Mucosa of rectum (tissue), 2 donors: ENCODE results near the gene TCTN2.
A peak's percentile ranks its signal among the peaks of the same experiment; 100 is the strongest.

ENCODE experiments used
- H3K27ac ChIP-seq, 2 donors: one replicate each; pipeline ENCODE4 v1.7.0; 2013; ENCODE audit warnings: inconsistent platforms in 2 of 2, low read depth in 2 of 2, low read length in 2 of 2
- H3K27me3 ChIP-seq, 2 donors: one replicate each; pipeline ENCODE4 v1.7.0; 2013; ENCODE audit warnings: low read length in 2 of 2; ENCODE audit not compliant: control insufficient read depth in 2 of 2, insufficient read depth in 2 of 2
- H3K36me3 ChIP-seq, 2 donors: one replicate each; pipeline ENCODE4 v1.7.0; 2013; ENCODE audit warnings: low read length in 2 of 2; ENCODE audit not compliant: control insufficient read depth in 2 of 2, insufficient read depth in 2 of 2
- H3K4me1 ChIP-seq, 2 donors: one replicate each; pipeline ENCODE4 v1.7.0; 2013; ENCODE audit warnings: low read length in 2 of 2, mild to moderate bottlenecking in 1 of 2; ENCODE audit not compliant: control insufficient read depth in 2 of 2, insufficient read depth in 2 of 2
- H3K4me3 ChIP-seq, 2 donors: one replicate each; pipeline ENCODE4 v1.7.0; 2013; ENCODE audit warnings: low read length in 2 of 2
- H3K9ac ChIP-seq, 2 donors: one replicate each; pipeline ENCODE4 v1.7.0; 2013; ENCODE audit warnings: low read length in 2 of 2, low read depth in 1 of 2, mild to moderate bottlenecking in 1 of 2
- H3K9me3 ChIP-seq, 2 donors: one replicate each; pipeline ENCODE4 v1.7.0; 2013; ENCODE audit warnings: low read length in 2 of 2; ENCODE audit not compliant: control insufficient read depth in 2 of 2
- donor health status: healthy.
- donor health status: Normal muscosa, but diverticular disease.

Gene TCTN2

GRCh38 chr12:123670882-123671728 is at the start of gene TCTN2:
TCTN2 (plus strand) TSS chr12:123671113; CDS start chr12:123671241, 128 bp downstream.
- H3K27ac ChIP-seq: peak within 1 kb of the TSS in 1 of 2 donors; percentile 17
- peak within 1 kb of the TSS; percentile 74 to 79 for H3K9ac ChIP-seq

GRCh38 chr12:123621619-123622530 is 49.0 kb upstream of the TCTN2 start:
- no peak overlapping the region for H3K4me3 ChIP-seq
- no peaks in the 10 kb centered on the region for H3K9me3 ChIP-seq
- no peak overlapping the region for H3K9ac ChIP-seq
- no peak overlapping the region for H3K27ac ChIP-seq
- H3K36me3 ChIP-seq: peaks cover 59 to 73% of the 10 kb centered on the region in 2 donors
- no peaks in the 10 kb centered on the region for H3K4me1 ChIP-seq
- H3K27me3 ChIP-seq: no peaks in the 10 kb centered on the region

More at GRCh38 chr12:123670882-123671728, at the start of gene TCTN2:
- Histone ChIP-seq H3K4me3 (peak within 1 kb of the TSS; percentile 93 to 94), H3K27me3 (no peaks in the 10 kb centered on the region), H3K9me3 (no peaks in the 10 kb centered on the region), H3K36me3 (peaks cover 4 to 7% of the 10 kb centered on the region in 2 donors), H3K4me1 (peaks cover 6 to 10% of the 10 kb centered on the region in 2 donors)

- peak within 1 kb of the TSS; percentile 83 to 95 for H3K9ac ChIP-seq
- peaks cover 19 to 24% of the 10 kb centered on the region in 2 donors for H3K36me3 ChIP-seq
- H3K4me3 ChIP-seq: peak within 1 kb of the TSS; percentile 98 to 99
- no peaks in the 10 kb centered on the region for H3K27me3 ChIP-seq
- H3K9me3 ChIP-seq: no peaks in the 10 kb centered on the region
- H3K27ac ChIP-seq: peak within 1 kb of the TSS; percentile 66 to 67
- peaks cover 14 to 17% of the 10 kb centered on the region in 2 donors for H3K4me1 ChIP-seq
Measured at GRCh38 chr12:123633379-123634141, 37.4 kb upstream of the TCTN2 start, which contains the start of the genes EIF2B1 and GTF2H3. EIF2B1 (minus strand) TSS chr12:123633686; CDS start chr12:123633557, 129 bp downstream. GTF2H3 (plus strand) TSS chr12:123633829; CDS start chr12:123633860, 31 bp downstream.

DNA sequence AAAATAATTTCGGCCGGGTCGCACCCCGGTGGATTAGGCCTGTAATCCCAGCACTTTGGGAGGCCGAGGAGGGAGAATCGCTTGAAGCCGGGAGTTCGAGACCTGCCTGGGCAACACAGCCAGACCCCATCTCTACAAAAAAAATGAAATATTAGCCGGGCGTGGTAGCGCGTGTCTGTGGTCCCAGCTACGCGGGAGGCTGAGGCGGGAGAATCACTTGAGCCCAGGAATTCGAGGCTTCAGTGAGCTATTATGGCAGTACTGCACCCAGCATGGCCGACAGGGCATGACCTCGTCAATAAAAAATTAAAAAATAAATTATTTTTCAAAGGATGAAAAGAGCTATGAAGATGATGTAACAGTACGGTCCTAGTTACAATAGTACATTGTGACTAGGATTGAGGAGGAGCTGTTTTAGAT is 36.8 kb upstream of the TCTN2 start:
- H3K27ac ChIP-seq: peak overlapping the region; percentile 66 to 67
- no peaks in the 10 kb centered on the region for H3K27me3 ChIP-seq
- H3K9ac ChIP-seq: peak overlapping the region; percentile 83 to 95
- peaks cover 13 to 18% of the 10 kb centered on the region in 2 donors for H3K36me3 ChIP-seq
- H3K4me1 ChIP-seq: peaks cover 14 to 17% of the 10 kb centered on the region in 2 donors
- H3K9me3 ChIP-seq: no peaks in the 10 kb centered on the region
- H3K4me3 ChIP-seq: peak overlapping the region; percentile 98 to 99

- peaks cover 28 to 41% of the 10 kb centered on the region in 2 donors for H3K36me3 ChIP-seq
Measured at GRCh38 chr12:123643911-123644310, 27.0 kb upstream of the TCTN2 start.

GRCh38 chr12:123645380-123645779 is 25.5 kb upstream of the TCTN2 start:
- no peak overlapping the region for H3K9ac ChIP-seq
- H3K36me3 ChIP-seq: peaks cover 28 to 48% of the 10 kb centered on the region in 2 donors
- no peaks in the 10 kb centered on the region for H3K9me3 ChIP-seq
- H3K4me3 ChIP-seq: no peak overlapping the region
- no peaks in the 10 kb centered on the region for H3K4me1 ChIP-seq
- H3K27ac ChIP-seq: no peak overlapping the region
- no peaks in the 10 kb centered on the region for H3K27me3 ChIP-seq

More at GRCh38 chr12:123643911-123644310, 27.0 kb upstream of the TCTN2 start:
- Histone ChIP-seq H3K4me3 (no peak overlapping the region), H3K4me1 (no peaks in the 10 kb centered on the region), H3K27ac (no peak overlapping the region), H3K27me3 (no peaks in the 10 kb centered on the region), H3K9ac (no peak overlapping the region), H3K9me3 (no peaks in the 10 kb centered on the region)

- Histone ChIP-seq H3K9me3 (no peaks in the 10 kb centered on the region), H3K36me3 (peaks cover 28 to 44% of the 10 kb centered on the region in 2 donors), H3K4me1 (no peaks in the 10 kb centered on the region), H3K27ac (no peak overlapping the region), H3K9ac (no peak overlapping the region), H3K4me3 (no peak overlapping the region), H3K27me3 (no peaks in the 10 kb centered on the region)
Measured at GRCh38 chr12:123645878-123646277, 25.0 kb upstream of the TCTN2 start.

DNA sequence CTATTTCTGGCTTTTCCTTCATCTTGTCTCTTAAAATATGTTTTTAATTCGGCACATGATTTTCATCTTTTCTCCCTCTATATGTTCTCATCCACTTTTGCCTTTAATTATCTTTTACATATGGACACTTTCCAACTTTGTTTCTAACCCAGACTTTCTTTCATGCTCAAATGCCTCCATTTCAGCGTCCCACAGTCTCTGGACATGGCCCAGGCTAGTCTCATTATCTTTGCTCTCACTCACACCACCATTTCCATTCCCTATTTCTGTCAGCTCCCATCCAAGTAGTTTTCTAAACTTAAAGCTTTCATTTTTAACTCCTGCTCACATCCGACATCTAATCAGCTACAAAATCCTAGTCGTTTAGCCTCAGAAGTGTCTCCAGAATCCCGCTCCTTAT is 22.5 kb upstream of the TCTN2 start:
- H3K27me3 ChIP-seq: no peaks in the 10 kb centered on the region
- H3K9ac ChIP-seq: no peak overlapping the region
- no peak overlapping the region for H3K4me3 ChIP-seq
- peaks cover 23 to 33% of the 10 kb centered on the region in 2 donors for H3K36me3 ChIP-seq
- H3K4me1 ChIP-seq: no peaks in the 10 kb centered on the region
- no peak overlapping the region for H3K27ac ChIP-seq
- no peaks in the 10 kb centered on the region for H3K9me3 ChIP-seq

DNA sequence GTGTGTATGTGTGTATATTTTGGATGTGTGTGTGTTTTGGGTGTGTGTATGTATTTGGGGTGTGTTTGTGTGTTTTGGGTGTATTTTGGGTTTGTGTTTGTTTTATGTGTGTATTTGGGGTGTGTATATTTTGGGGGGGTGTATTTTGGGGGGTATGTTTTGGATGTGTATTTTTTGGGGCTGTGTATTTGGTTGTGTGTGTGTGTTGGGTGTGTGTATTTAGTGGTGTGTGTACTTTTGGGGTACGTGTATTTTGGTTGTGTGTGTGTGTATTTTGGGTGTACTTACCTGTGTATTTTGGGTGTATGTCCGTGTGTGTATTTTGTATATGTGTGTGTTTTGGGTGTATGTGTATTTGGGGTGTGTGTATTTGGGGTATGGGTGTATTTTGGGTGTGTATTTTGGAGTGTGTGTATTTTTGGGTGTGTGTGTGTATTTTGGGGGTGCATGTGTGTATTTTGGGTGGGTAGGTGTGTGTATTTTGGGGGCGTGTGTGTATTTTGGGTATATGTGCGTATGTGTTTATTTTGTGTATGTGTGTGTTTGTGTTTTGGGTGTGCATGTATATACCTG is 16.7 kb upstream of the TCTN2 start:
- H3K9me3 ChIP-seq: no peaks in the 10 kb centered on the region
- no peaks in the 10 kb centered on the region for H3K4me1 ChIP-seq
- peaks cover 17 to 19% of the 10 kb centered on the region in 2 donors for H3K36me3 ChIP-seq
- no peaks in the 10 kb centered on the region for H3K27me3 ChIP-seq
- H3K9ac ChIP-seq: no peak overlapping the region
- H3K27ac ChIP-seq: no peak overlapping the region
- no peak overlapping the region for H3K4me3 ChIP-seq
